ENCODE measurements around the gene ANKRD18A.

Gene ANKRD18A

DNA sequence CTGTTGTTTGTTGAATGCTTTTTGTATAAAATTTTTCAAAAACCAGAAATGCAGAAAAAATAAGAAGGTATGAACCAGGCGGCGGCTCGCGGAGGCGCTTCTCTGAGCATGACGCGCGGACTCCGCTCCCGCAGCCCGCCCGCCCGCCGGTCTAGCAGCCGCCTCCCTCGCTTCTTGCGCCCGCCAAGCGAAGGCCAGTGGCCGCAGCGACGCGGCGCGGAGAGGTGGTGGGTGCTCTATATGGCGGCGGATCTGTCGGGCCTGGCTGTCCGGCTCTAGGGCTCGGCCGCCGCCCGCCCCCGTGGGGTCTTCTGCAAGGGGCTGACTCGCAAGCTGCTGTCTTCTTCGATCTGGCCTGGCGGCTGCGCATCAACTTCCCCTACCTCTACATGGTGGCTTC is 93.8 kb downstream of the ANKRD18A start:
- DNase-seq: no peak

DNA sequence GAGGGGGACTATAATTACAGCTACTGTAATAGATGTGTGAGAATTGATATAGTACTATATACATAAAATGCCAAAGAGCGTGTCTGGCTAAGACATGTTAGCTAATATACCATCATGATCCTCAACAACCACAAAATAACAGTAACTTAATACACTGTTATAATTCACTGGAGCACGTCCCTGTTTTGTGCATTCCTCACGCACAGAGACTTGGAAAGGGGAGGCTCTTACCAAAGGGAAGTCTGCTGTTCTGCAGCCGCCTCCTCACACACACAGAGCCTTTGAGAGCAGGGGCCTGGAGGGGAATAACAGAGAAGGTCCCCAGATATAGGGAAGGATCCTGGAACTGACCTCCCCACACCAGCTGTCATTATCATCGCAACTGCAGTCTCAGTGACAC is 97.3 kb downstream of the ANKRD18A start:
- DNase-seq: no peak

DNA sequence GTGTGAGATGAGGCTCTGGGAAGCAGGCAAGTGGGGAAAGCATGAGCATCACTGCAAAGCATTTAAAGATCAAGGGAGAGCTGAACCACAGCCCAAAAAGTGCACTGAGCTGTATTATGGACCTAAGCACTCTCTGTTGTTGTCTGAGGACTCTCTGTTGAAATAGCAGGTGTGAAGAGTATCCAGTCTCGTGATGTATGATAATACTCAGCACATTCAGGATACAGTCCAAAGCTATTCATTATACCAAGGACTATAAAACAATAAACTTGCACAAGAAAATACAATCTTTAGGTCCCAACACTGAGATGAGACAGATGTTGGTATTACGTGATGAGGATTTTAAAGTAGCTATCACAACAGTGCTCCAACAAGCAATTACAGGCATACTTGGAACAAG is 98.6 kb downstream of the ANKRD18A start:
- no peak for DNase-seq

Measured in hematopoietic multipotent progenitor cell treated with erythropoietin and hydrocortisone succinate and interleukin-3 and kit ligand, for 4 days (in vitro differentiated cells).